Sciatic nerve (tissue), 2 donors: ENCODE results near the gene USP34. TPM values are rescaled to one million over a fixed set of nuclear protein-coding genes. Genes with fewer than 3 reads are reported as not detected.
"Not testable (repeated sequence)": the region's sequence is repeated elsewhere in the genome, so short reads cannot be mapped to it uniquely, and the experiment has no call there.

Experiments used
- ATAC-seq: fragments of 200-7000 bp; cut with Tn5 transposase; one replicate; pipeline ENCODE4 v1.9.1; 2020; ENCODE audit warnings: mild to moderate bottlenecking, moderate library complexity
- DNase-seq: peaks from one replicate; pipeline ENCODE4 v3.0.0-alpha.2; 2020; ENCODE audit warnings: low spot score
- intact Hi-C: fragments of 100-400 bp; cut with DNase I; formaldehyde crosslinking; loops from one replicate; pipeline ENCODE4 v1.14.2; 2022
- total RNA-seq: library from RNA; stranded (reverse); fragmentation: NEBNext Ultra II Directional; extraction: Animal tissue kit (Norgen Biotek cat#: 25700); gene quantifications from one replicate; pipeline ENCODE4 v1.2.1, GENCODE V29; 2021
- donor health status: DM: no; HTN: no; CAD: no.
- donor health status: DM: no; HTN: no; CAD: no.

Gene USP34
- total RNA-seq, 1 donor from 2014 or later: 154 TPM

DNA sequence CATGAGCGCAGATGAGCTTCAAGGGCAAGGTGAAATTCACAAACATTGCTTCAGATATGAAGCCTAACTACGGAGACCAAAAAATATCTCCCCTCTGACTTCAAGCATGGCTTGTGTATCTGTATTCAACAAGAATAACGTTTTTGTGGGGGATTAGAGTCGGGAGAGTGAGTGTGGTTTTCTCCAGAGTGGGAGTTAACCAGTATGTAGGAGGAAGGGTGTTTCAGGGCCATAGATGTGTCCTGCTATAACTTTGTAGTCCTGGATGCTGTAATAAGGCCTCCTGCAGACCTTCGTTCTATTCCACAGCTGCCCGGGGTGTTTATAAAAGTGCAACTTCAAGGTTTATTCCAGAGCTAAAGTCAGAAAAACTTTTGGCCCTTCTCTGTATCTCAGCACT lies 321.8 kb downstream of the USP34 start:
- DNase-seq: no peak
- intact Hi-C loops: no loop called here
- no peak for ATAC-seq

DNA sequence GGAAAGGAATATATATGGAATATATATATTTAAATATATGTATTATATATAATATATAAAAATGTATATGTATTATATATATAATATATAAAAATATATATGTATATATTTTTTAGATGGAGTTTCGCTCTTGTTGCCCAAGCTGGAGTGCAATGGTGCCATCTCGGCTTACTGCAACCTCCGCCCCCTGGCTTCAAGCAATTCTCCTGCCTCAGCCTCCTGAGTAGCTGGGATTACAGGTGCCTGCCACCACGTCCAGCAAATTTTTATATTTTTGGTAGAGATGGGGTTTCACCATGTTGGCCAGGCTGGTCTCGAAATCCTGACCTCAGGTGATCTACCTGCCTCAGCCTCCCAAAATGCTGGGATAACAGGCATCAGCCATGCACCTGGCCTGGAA lies 322.8 kb downstream of the USP34 start:
- ATAC-seq, DNase-seq, intact Hi-C loops: not testable (repeated sequence)

DNA sequence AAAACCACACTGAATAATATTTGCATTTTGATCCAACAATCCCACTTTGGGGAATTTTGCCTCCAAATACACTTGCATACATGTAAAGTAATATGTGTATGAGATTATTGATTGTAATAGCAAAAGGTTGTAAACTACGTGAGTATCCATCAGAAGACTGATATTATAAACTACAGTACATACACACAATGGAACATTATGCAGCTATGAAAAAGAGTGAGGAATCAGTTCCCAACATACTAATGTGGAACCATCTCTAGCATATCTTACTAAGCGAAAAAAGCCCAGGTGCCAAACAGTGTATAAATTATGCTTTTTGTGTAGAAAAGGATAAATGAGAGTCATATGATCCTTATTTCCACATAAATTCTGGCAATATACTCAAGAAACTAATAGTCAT lies 324.9 kb downstream of the USP34 start:
- ATAC-seq: no peak
- no peak for DNase-seq
- intact Hi-C loops: no loop called here

DNA sequence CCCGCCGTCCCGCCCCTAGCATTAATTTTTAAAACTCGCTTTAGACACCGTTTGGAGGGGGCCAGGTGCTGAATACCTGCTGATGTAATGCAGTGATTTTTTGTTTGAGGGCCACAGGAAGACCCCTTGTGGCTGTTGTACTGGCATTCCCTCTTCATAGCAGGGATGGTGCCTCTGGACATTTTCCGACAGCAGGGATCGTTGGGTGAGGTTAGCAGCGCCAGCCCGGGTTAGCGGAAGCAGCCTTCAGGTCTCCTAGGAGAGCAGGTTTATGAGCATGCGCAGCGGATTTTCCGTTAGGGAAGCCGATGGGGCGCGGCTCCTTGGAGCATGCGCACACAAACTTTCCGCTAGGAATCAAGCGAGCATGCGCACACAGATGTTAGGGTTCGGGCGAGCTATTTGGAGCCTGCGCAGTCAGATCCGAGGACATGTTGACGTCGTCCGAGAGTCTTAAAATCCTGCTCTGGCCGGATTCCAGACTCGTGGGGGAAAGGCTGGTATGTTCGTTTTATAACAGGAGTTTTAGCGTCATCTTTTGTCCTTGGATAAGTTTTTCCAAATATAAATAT lies 326.1 kb downstream of the USP34 start:
- ATAC-seq: peak; percentile 100
- intact Hi-C loops: no loop called here

DNA sequence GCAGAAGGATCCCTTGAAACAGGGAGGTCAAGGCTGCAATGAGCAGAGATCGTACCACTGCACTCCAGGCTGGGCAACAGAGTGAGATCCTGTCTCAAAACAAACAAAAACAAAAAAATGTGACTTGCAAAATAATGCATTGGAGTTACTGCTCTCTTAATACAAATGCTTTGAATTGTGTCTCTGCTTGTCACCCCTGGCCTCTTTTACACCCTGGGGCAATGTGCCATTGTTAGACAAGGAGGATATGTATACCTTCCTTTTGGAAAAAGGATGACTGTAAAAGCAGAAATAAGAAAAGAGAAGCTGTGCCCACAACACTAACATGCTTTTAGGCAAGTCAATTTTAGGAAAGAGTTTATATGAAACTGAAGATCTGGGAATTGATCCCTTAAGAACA lies 329.7 kb downstream of the USP34 start:
- ATAC-seq (no peak), DNase-seq (no peak)
- intact Hi-C loops: no loop called here

More for the DNA sequence above, 326.1 kb downstream of the USP34 start:
- peak; percentile 98 for DNase-seq

DNA sequence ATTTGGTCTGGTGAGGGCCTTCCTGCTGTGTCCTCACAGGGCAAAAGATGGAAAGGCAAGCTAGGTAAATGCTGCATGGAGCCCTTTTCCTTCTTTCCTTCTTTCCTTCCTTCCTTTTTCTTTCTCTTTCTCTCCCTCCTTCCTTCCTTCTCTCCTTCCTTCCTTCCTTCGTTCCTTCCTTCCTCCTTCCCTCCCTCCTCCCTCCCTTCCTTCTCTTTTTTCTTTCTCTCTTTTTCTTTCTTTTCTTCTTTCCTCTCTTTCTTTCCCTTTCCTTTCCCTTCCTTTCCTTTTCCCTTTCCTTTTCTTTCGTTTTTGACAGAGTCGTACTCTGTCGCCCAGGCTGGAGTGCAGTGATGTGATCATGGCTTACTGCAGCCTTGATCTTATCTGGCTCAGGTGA lies 332.0 kb downstream of the USP34 start:
- ATAC-seq (no peak), DNase-seq (no peak)
- intact Hi-C loops: no loop called here

Other genes starting within 250 kb of the USP34 start
- 131 TPM for gene XPO1, start 67.3 kb upstream of the USP34 start, total RNA-seq